Lung microvascular endothelial cell (primary cell): ENCODE results near the gene TGFBR3L. TPM values are rescaled to one million over a fixed set of nuclear protein-coding genes. Genes with fewer than 3 reads are reported as not detected.
"Not testable (repeated sequence)": the region's sequence is repeated elsewhere in the genome, so short reads cannot be mapped to it uniquely, and the experiment has no call there.

Experiments used
- DNase-seq, 2 donors: peaks; one replicate each; pipeline versions ENCODE4 v3.0.0 to v3.0.0-alpha.2; 2010; ENCODE audit warnings: low read depth in 2 of 2
- total RNA-seq: library from RNA; depleted of rRNA; stranded (reverse); fragments of >200 nt; gene quantifications from 2 replicates; pipeline ENCODE4 v1.2.1, GENCODE V29; 2014

TGFBR3L gene
- total RNA-seq, 1 donor from 2014 or later: not detected

DNA sequence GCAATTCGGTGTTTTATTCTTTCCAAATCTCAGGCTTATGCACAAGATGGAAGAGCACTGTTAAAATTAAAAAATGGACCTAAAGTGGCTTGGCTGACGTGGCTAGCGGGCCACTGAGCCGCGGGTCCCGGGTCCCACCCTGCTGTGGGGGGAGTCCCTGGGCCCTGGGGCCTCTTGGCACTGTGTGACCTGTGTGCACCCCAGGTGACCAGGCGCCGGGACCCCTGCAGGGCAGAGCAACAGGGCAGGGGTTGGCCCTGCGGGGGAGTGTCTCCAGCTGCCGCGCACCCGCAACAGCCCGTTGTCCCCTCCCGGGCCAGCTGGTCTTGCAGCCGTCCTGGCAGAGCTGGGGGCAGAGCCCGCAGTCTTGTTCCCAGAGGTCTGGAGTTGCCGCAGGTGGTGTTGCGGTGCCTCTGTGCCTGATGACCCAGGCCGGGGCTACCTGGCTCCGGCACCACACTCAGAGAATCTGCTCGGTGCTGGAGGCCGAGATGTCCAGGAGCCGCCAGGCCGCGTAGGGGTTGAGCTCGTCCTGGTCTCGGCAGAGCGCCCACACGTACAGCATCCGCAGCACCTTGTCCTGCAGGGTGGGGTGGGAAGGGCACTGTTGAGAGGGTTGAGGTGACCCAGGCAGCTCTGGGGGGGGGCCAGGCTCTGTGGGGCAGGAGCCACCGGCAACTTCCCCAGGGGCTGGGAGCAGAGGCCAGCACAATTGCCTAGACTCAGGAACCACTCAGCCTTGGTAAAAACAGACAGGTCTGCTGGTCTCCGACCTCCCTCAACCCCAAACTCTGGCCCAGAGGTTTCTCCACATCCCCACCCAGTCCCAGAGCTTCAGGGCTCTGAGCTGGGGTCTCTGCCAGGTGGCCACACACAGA lies 12.3 kb downstream of the TGFBR3L start:
- DNase-seq: no peak

DNA sequence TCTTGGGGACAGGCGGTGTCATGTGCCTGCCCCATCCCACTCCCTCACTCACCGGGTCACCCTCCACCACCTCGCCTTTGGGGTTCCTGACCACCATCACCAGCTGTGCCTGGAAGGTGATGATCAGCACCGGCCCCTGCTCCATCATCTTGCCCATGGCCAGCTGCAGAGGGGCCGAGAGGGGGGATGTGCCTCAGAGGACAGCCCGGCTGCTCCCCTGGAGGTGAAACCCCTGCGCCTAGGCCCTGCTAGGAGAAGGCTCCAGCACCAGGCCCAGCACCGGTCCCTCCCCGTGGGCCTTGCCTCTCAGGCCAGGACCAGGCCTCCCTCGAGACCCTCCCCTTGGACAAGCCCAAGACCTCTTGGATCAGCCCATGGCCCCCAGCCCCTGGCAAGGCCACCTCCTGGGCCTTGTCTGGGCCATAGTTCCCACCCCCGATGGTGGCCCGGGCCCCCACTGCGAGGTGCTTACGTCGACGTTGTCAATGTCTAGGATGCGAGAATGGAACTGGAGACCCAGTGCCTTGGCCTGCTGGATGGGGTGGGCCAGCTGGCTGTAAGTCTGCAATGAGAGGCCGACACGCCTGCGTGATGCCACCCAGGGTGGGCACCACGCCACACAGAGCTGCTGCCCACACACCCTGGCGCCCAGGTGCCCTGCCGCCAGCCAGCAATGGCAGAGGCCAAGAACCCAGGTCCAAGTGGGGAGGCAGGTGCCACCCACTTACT lies 13.1 kb downstream of the TGFBR3L start:
- no peak for DNase-seq

DNA sequence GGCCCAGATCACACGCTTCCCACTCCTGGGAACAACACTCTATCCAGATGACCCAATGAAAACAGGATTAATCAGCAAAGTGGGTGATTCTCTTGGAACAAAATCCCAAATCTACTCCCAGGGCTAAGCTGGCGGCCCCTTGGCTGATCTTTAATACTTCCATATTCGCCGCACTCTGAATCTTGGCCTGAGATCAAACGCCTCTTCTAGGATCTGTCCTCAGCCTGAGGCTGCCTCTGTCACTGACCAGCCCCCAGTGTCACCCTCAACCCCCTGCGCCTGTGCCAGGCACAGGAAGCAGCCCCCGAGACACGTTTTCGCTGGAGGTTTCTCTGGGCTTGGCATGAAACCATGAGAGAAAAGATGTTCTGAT lies 13.7 kb downstream of the TGFBR3L start:
- DNase-seq: no peak

DNA sequence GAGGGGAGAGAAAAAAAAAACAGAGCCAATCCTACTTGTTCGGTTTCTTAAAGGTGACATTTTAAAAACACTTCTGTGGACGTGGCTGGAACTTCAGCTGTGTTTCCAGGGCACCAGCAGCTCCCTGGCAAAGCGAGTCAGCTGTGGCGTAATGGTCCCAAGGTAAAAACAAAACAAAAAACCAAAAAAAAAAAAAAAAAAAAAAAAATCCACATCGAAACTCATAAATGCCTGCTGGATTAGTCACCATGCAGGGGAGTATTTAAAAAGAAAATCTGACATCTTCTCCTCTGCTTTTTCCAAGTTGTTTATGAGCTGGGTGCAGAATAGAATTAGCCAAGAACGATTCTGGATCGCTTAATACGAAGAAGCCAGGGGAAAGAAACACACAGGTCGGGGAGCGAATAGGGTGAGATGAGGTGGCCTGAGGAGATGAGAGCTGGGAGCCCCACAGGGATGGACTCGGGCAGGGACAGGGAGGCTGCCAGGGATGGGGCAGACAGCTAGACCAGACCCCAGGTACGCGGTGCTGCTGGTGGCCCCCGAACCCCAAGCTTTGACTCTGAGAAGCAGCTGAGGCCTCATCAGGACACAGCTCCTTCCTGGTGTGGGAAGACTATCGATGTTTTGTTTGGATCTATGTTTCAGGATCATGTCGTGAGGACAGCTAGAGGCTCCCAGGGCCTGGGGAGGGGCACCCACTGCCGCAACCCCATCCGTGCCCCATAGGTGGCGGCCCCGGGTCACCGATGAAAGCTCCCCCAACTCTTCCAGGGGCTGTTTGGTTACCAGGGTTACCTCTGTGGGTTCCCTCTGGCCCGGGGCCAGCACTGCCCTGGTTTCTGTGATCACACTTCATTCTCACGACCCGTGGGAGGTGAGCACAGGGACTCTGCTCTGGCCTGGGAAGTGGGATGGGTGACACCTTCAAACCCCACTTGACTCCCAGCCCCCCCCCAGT lies 14.4 kb downstream of the TGFBR3L start:
- DNase-seq: peak; percentile 61 to 77

DNA sequence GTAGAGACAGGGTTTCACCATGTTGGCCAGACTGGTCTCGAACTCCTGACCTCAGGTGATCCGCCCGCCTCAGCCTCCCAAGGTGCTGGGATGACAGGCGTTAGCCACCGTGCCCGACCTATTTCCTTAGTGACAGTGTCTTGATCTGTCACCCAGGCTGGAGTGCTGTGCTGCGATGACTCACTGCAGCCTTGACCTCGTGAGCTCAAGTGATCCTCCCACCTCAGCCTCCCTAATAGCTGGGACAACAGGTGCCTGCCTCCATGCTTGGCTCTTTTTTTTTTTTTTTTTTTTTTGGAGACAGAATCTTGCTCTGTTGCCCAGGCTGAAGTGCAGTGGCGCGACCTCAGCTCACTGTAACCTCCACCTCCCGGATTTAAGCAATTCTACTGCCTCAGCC lies 15.4 kb downstream of the TGFBR3L start:
- not testable (repeated sequence) for DNase-seq

DNA sequence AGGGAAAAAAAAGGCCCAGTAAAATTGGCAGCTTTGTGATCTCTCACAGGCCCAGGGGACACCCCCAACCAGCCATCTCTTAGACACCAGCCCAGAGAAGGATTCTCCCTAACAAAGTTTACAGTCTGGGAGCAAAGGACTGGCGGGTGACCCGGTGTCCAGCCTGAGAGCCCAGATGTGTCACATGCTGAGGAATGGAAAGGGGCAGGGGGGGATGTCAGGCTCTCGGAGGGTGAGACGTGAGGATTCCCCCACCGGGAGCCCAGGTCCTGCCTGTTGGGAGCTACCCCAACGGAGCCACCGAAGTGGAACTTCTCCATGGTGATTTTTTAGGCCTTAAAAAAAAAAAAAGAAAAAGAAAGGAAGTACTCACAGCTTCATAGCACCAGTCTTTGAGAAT lies 16.1 kb downstream of the TGFBR3L start:
- DNase-seq: no peak

DNA sequence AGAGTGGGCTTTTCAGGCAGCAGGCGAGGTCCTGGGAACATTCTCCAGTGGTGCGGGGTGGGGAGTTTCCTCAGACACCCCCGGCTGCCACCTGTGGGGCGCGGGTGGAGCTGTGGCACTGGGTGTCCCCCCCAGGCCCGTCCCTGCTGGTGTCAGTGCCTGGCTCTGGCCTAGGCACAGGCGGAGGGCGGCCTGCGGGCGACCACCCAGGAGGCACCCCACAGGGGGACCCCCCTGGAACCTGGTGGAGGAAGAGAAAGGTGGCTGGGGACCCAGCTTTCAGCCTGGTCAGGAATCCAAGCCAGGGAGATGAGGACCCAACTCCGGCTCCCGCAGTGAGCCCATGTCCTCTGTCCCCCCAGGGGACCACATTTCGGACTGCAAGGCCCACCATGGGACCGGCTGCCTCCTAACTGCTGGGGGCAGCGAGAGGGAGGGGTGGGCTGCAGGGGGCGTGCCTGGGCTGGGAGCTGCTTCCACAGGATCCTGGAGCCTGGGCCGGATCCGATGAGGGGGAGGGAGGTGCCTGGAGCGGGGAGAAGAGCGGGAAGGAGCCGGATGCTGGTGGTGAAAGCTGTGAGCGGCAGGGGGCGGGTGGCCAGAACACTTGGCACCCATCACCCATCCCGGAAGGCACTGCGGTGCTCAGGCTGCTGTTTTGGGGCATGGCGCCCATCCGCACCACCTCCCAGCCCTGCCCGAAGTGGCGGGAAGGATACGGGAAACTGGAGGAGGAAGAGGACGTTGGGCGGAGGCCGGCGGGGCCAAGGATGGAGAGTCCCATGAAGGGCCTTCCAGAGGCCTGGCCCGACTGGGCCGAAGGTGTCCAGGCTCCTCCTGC lies 16.8 kb downstream of the TGFBR3L start:
- no peak for DNase-seq

DNA sequence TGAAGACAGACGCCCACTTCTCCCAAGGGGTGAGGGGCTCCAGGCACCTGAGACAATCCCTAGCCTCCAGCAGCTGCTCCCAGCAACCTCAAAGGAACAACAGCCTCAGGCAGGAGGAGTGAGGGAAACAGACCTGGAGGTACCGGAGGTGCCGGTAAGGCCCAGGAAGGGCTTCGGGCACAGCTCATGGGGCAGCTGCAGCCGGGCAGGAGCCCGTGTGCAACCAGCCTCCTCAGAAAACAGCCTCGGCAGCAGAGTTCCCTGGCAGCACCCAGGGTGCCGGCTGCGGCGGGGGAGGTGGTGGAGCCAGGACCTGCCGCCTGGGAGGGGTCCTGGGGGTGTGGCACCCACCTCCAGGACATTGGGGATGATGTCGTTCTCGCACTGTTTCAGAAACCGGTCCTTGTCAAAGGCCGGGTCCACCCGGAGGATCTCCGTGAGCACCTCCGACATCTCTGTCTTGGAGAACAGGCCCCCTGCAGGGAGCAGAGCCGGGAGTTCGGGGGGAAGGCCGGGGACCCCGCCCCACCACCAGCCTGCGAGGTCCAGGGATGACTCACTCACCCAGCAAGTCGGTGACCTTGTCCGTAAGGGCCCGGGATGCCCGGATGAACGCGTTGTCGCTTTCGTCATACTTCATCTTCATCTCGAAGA lies 17.8 kb downstream of the TGFBR3L start:
- DNase-seq: no peak

DNA sequence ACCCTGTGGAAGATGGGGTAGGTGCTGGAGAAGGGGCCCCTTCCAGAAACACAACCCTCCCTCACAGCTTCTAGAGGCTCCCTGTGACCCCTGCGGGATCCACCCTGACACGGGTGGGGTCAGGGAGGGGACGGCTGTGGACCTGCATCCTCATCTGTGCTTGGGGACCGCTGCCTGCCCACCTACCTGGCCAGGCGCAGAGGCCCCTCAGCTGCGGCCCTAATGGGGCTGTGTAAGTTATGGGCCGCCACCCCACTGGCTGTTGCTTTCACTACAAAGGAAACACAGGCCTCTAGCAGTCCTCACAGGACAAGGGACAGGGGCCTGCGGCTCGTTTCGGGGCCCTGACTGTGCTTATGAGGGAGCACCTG lies 18.3 kb downstream of the TGFBR3L start:
- DNase-seq: no peak

DNA sequence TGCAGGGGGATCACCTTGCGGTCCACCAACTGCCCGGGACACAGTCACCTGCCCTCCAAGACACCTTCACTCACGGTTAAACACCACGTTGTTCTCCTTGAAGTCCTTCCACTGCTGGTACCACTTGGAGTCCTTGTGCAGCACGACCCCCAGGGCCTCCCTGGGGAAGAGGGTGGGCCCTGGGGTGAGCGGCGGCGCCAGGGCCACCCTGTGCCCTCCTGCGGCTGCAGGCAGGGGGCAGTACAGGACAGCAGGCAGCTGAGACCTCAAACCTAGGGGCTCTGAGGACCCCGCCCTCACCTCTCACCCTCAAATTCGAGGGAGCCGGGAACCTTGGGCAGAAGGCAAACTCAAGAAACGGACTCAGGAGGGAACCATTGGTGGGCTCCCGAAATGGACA lies 18.8 kb downstream of the TGFBR3L start:
- DNase-seq: no peak

DNA sequence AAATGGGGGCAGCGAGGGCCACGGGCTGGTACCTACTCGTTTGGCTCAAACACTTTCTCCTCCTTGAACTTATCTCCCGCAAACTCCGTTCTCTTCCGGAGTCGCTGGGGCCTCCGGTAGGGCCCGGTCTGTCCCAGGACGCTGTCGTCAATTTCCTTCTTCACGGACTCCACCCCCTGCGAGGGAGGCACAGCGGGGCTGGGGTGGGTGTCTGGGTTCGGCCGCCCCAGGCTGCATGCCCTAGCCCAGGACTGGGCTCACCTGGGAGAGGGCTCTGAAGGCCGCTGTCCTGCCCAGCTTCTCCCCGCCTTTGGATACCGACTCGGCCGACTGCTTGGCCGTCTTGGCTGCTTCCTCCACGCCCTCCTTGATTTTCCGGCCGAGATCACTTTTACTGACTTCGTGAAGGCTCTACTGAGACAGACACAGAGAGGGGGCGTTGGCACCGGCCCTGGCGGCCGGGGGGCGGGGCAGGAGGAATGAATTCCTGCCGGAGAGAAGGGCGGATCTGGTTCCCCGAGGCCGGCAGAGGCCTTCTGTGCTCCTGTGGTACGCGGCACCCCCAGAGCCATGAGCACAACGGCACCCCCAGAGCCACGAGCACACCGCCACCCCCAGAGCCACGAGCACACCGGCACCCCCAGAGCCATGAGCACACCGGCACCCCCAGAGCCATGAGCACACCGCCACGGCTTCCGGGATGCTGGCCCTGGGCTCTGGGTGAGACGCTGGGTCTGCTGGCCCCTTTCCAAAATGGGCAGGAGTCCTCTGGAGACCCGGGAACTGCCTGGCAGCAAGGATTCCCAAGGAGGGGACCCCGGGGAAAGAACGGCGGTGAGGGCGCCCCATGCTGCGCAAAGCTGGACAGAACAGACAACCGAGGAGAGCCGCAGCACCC lies 19.4 kb downstream of the TGFBR3L start:
- DNase-seq: no peak

DNA sequence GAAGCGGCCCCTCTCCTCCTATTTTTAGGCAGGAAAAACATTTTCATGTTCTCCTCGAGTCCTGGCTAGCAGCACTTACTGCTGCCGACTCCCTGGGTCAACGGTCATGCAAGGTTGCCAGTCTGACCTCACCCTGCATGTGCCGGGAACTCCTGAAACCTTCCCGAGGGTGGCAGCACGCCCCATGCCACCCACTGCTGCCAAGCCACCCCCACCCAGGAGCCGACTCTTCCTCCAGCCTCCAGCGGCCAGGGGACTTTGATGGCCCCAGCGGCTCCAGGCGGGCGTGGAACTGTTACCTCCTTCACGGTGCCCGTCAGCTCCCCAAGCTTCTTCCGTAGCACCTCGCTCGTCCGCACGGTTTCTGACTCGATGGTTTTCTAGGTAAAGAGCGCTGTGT lies 20.1 kb downstream of the TGFBR3L start:
- DNase-seq: no peak

DNA sequence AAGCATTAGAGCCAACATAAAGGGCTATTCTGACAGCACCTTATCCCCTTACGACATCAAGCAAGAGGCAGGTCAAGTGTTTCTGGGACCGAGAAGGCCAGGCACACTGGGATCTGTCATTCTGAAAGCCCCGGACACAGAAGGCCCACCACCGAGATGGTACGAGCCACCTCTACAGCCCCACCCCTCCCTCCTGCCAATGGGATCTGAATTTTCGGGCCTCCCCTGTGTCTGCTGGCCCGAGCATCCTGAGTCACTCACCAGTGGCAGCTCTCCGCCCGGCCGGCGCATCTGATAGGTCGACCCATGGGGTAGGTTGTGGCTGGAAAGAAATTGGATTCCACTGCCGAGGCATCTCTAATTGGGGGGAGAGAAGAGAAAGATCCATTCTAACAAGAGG lies 26.2 kb downstream of the TGFBR3L start:
- DNase-seq: no peak

DNA sequence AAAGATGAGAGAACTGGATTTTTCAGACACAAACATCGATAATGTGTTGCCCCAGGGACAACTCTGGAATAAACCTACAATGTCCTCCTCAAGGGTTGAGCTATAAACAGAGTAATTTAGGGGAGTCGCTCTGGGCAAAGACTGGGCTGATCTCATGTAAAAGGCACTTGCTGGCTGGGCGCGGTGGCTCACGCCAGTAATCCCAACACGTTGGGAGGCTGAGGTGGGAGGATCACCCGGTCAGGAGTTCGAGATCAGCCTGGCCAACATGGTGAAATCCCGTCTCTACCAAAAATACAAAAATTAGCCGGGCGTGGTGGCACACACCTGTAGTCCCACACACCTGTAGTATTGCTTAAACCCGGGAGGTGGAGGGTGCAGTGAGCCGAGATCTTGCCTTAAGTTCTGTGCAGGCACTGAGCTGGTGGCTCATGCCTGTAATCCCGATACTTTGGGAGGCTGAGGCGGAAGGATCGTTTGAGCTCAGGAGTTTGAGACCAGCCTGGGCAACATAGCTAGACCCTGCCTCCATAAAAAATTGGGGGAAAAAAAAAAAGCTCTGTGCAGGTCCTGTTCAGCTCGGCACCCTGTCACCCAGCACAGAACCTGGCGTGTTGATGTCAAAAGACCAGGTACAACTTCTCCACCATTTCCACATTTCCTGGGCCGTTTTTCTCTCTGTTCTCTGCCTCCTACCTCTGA lies 27.4 kb downstream of the TGFBR3L start:
- no peak for DNase-seq

DNA sequence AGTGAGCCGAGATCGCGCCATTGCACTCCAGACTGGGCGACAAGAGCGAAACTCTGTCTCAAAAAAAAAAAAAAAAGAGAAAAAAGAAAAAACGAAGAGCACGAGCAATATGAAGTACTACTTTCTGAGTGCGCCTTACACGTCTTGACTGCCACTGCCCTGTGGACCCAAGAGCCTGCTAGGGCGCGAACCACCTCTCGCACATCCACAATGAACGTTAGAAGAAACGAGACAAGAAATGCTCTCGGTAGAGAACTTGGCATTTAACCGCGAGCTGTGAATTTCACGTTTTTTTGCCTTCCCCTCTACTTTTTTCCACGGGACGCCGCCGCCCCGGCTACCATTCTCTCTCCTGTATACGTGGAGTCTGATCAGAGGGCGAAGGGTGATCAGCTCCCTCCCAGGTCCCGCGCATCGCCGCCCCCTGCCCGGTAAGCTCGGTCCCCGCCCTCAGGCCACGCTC lies 28.4 kb downstream of the TGFBR3L start:
- DNase-seq: no peak

DNA sequence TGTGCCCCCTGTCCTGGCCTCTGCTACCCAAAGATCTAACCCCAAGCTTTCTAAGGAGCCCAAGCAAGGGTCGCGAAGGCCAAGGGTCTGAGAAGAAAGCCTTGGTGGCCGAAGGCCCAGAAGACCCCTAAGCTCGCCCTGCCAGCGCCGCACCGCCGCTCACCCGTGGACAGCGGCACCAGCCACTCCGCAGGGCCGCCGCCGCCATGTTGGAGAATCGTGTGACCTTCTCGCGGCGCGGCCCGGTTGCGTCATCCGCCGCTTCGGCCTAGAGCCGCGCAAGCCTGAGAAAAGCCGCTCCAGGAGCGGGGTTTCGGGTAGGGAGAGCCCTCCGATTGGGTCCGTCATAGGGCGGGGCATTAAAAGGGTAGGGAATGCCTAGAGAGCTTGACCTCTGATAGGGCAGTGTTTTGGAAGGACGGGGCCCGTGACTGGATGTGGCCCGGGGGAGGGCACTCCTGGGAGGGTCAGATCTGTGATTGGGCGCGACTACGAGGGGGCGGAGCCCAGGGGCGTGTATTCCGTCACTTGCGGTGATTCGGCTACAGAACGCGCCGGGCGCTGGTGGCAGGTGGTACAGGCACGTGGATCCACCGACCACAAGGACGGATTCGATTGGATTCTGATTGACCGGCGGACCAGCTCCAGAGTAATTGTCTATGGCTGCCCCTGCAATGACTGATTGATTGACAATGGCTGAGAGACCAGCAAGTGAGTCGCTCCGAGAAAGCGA lies 29.0 kb downstream of the TGFBR3L start, which contains the start of gene TIMM44:
Gene TIMM44 (minus strand): TSS at position 223 of the 733 bp plus-strand sequence. CDS start 15 bp downstream, at position 208.
- peak; percentile 99 to 100 for DNase-seq

DNA sequence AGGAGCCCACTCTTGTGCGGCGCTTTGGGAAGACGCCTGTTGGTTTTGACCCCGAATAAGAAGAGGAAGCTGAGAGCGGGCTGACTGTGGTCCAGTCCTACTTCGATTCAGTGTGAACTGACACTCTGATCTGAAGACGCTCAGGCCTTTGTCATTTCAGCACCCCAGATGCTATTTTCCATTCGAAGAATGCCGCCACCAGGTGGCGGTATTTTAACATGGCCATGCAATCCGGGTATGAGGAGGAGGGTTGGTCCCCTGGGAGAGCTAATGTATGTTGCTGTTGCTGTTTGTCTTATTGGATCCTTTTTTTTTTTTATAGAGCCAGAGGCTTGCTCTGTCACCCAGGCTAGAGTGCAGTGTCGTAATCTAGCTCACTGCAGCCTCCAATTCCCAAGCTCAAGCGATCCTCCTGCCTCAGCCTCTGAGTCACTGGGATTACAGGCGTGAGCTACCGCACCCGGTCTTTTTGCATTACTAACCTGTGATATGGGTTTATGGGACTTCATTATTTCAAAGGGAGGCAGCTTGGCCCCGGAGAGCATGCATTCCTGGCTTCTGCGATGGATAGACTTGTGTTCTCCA lies 29.6 kb downstream of the TGFBR3L start:
- DNase-seq: peak; percentile 88
